SJSA1 (cell line): Measurements from ENCODE around the gene DCDC1. TPM values are rescaled to one million over a fixed set of nuclear protein-coding genes. Genes with fewer than 3 reads are reported as not detected.
A peak's percentile ranks its signal among the peaks of the same experiment; 100 is the strongest.
"Not testable (repeated sequence)": the region's sequence is repeated elsewhere in the genome, so short reads cannot be mapped to it uniquely, and the experiment has no call there.

Source experiments
- DNase-seq, 2 experiments: peaks; one replicate each; pipeline ENCODE4 v3.0.0-alpha.2; 2015 to 2020; ENCODE audit warnings: low spot score in 2 of 2, low read depth in 1 of 2
- H3K27ac ChIP-seq: fragments of 250-450 bp; sonication (Bioruptor Pico); 2 replicates; pipeline ENCODE4 v1.5.1; 2020; ENCODE audit warnings: mild to moderate bottlenecking, moderate library complexity
- H3K27me3 ChIP-seq: fragments of 250-450 bp; sonication (Bioruptor Pico); replicated peaks from 2 replicates; pipeline ENCODE4 v1.5.1; 2020; ENCODE audit warnings: mild to moderate bottlenecking, moderate library complexity
- H3K36me3 ChIP-seq: fragments of 250-450 bp; sonication (Bioruptor Pico); 2 replicates; pipeline ENCODE4 v1.5.1; 2020; ENCODE audit warnings: mild to moderate bottlenecking
- H3K4me1 ChIP-seq: fragments of 250-450 bp; sonication (Bioruptor Pico); replicated peaks from 2 replicates; pipeline ENCODE4 v1.6.1; 2021; ENCODE audit warnings: mild to moderate bottlenecking
- H3K4me3 ChIP-seq: fragments of 250-450 bp; sonication (Bioruptor Pico); 2 replicates; pipeline ENCODE4 v1.5.1; 2020; ENCODE audit warnings: mild to moderate bottlenecking
- H3K9me3 ChIP-seq: fragments of 250-450 bp; sonication (Bioruptor Pico); replicated peaks from 2 replicates; pipeline ENCODE4 v1.5.1; 2020; ENCODE audit warnings: mild to moderate bottlenecking
- total RNA-seq: library from RNA; depleted of rRNA; stranded (reverse); fragments of >200 nt; shearing (Covaris generic); gene quantifications from 2 replicates; pipeline ENCODE4 v1.2.3, GENCODE V29; 2014

The DCDC1 gene
- total RNA-seq, 1 experiment from 2014 or later, result not detected

DNA sequence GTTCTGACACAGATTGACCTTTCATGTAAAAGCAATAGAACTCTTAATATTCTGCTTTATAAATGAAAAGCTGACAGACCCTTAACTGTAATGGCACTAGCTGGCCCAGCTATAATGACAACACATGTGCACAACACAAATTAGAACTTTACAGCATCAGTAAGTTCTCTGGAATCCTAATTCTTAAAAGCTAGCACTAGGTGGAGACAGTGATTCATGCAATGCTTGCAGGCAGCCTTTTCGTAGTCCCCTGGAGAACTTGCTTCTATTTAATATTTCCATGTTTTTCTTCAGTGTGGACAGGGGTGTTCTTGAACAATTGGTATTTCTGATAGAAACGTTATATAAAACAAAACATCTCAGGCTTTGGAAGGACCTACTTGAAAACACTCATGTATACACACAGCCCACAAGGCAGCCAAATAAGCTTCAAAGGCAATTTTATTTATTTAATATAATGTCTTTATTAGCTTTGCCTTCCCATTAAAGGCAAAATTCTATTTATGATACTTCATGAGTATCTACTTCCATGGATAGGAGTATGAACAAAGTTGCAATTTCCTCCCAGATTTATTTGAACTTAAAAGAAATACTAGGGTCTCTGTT lies 409.0 kb downstream of the DCDC1 start:
- DNase-seq, result no peak

DNA sequence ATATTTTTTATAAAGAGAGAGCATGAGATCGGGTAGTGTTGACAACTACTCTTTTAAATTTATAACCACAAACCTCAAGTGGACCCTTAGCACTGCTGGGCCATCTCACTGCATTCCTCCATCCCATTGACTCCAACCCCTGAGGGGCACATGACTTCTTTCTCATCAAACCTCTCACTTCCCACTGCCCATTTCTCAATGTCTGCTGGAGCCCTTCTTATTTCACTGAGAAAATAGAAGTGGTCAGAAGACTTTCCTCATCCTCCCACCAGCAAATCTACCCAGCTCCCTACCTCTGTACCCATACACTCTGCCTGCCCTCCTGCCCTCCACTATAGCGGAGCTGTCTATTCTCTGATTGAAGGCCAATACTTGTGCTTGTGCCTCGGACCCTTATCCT lies 412.8 kb downstream of the DCDC1 start:
- Histone ChIP-seq H3K4me3 (no peak overlapping the region), H3K9me3 (no peaks in the 10 kb centered on the region), H3K27me3 (no peaks in the 10 kb centered on the region), H3K36me3 (no peaks in the 10 kb centered on the region), H3K4me1 (no peaks in the 10 kb centered on the region), H3K27ac (no peak overlapping the region)
- no peak for DNase-seq

More for the DNA sequence above, 409.0 kb downstream of the DCDC1 start:
- Histone ChIP-seq H3K9me3 (no peaks in the 10 kb centered on the region), H3K4me1 (no peaks in the 10 kb centered on the region), H3K27ac (no peak overlapping the region), H3K36me3 (no peaks in the 10 kb centered on the region), H3K4me3 (no peak overlapping the region), H3K27me3 (no peaks in the 10 kb centered on the region)

- DNase-seq, result no peak
- no peaks in the 10 kb centered on the region for H3K27me3 ChIP-seq
- no peaks in the 10 kb centered on the region for H3K4me1 ChIP-seq
- H3K9me3 ChIP-seq, result no peaks in the 10 kb centered on the region
- no peak overlapping the region for H3K4me3 ChIP-seq
- H3K36me3 ChIP-seq, result no peaks in the 10 kb centered on the region
- H3K27ac ChIP-seq, result no peak overlapping the region
Observed at GRCh38 chr11:30949838-30950237, 419.7 kb downstream of the DCDC1 start.

DNA sequence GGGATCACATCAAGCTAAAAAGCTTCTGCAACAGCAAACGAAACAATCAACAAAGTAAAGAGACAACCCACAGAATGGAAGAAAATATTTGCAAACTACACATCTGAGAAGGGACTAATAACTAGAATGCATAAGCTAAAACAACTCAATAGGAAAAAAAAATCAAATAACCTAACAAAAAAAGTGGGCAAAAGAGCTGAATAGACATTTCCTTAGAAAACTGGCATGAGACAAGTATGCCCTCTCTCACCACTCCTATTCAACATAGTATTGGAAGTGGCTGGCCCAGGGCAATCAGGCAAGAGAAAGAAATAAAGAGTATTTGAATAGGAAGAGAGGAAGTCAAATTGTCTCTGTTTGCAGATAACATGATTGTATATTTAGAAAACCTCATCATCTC lies 421.8 kb downstream of the DCDC1 start:
- not testable (repeated sequence) for H3K4me3 ChIP-seq, H3K27me3 ChIP-seq, H3K4me1 ChIP-seq, H3K9me3 ChIP-seq, DNase-seq, H3K36me3 ChIP-seq, H3K27ac ChIP-seq

GRCh38 chr11:30938810-30939209 lies 430.7 kb downstream of the DCDC1 start:
- Histone ChIP-seq H3K36me3 (no peaks in the 10 kb centered on the region), H3K4me3 (no peak overlapping the region), H3K4me1 (no peaks in the 10 kb centered on the region), H3K9me3 (no peaks in the 10 kb centered on the region), H3K27ac (no peak overlapping the region), H3K27me3 (no peaks in the 10 kb centered on the region)
- DNase-seq, result no peak

DNA sequence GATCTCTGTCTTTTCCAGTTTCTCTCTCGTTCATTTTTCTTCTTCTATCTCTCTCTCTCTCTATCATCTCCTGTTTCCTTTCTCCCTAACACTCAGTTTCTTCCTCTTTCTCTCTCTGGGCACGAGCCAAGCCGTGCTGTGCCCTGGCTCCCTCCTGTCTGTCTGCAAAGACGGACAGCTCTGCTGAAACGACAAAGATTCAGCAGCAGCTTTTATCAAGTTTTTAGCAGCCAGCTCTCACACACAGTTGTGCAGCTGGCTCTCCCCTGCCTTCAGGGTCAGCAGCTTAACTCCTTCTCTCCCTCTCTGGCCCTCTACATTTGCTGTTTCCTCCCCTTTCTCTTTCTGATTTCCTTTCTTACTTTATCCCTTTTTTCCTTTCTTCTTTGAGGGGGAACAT lies 431.4 kb downstream of the DCDC1 start:
- no peaks in the 10 kb centered on the region for H3K9me3 ChIP-seq
- H3K4me3 ChIP-seq, result no peak overlapping the region
- no peak overlapping the region for H3K27ac ChIP-seq
- H3K4me1 ChIP-seq, result no peaks in the 10 kb centered on the region
- DNase-seq, result no peak
- no peaks in the 10 kb centered on the region for H3K27me3 ChIP-seq
- no peaks in the 10 kb centered on the region for H3K36me3 ChIP-seq

GRCh38 chr11:30936491-30936890 lies 433.0 kb downstream of the DCDC1 start:
- H3K36me3 ChIP-seq, result no peaks in the 10 kb centered on the region
- H3K4me3 ChIP-seq, result no peak overlapping the region
- no peaks in the 10 kb centered on the region for H3K27me3 ChIP-seq
- H3K4me1 ChIP-seq, result no peaks in the 10 kb centered on the region
- DNase-seq, result no peak
- no peak overlapping the region for H3K27ac ChIP-seq
- no peaks in the 10 kb centered on the region for H3K9me3 ChIP-seq

DNA sequence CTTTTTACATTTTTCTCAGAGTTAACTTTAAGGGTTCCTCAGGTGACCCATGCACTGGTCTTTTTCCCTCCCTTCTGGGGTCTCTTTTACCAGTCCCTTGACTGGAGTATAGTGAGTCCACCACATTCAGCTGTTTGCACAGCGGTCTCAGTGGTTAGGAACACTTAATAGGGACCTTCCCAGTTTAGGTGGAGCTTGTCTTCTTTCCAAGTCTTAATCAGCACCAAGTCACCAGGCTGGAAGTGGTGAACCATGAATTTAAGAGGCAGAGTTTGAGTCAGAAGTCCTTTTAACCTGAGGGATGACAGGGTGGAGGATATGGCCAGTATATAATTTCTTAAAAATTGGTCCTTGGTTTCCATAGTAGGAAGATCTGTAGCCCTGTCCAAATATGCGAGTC lies 433.7 kb downstream of the DCDC1 start:
- no peak overlapping the region for H3K27ac ChIP-seq
- H3K27me3 ChIP-seq, result no peaks in the 10 kb centered on the region
- no peaks in the 10 kb centered on the region for H3K36me3 ChIP-seq
- no peaks in the 10 kb centered on the region for H3K9me3 ChIP-seq
- no peak overlapping the region for H3K4me3 ChIP-seq
- no peaks in the 10 kb centered on the region for H3K4me1 ChIP-seq
- DNase-seq, result no peak

DNA sequence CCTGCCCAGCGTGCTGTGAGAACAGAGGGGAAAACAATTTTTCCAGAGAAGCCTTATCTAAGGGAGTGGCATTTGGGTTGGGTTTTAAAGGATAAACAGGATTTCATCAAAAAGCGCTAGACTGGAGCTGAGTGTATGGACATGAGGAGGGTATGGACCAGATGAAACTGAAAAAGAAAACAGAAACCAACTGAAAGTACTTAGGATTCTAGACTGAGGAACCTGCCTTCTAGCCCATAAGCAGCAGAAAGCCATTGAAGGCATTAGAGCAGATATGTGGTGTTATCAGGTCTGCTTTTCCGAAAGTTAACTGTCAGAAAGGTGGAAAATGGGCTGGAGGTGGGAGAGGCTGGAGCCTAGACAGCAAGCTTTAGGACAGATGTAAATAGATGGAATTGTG lies 443.4 kb downstream of the DCDC1 start:
- no peaks in the 10 kb centered on the region for H3K4me1 ChIP-seq
- no peaks in the 10 kb centered on the region for H3K9me3 ChIP-seq
- no peak for DNase-seq
- no peak overlapping the region for H3K4me3 ChIP-seq
- H3K27me3 ChIP-seq, result no peaks in the 10 kb centered on the region
- H3K36me3 ChIP-seq, result no peaks in the 10 kb centered on the region
- H3K27ac ChIP-seq, result no peak overlapping the region

DNA sequence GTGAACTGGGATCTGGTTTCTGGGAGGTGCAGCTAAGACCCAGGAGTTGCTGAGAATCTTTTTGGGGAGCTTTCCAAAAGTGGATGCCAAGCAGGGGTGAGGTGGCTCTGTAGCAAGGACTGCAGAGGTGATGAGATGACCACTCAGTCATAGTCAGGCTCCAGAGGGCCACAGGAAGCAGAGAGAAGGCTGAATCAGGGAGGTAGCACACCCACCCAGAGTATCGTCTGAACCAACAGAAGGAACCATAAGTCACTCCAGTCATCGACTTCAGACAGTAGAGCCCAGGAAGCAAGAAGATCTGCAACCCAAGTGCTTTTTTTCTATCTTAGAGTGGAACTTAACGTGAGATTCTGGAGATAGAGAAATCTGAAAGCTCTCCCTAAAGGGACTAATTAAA lies 447.7 kb downstream of the DCDC1 start:
- DNase-seq, result no peak
- Histone ChIP-seq H3K27me3 (peaks cover 7% of the 10 kb centered on the region; the same call in 1 of the 2 replicates), H3K36me3 (no peaks in the 10 kb centered on the region), H3K4me3 (no peak overlapping the region), H3K9me3 (no peaks in the 10 kb centered on the region), H3K27ac (no peak overlapping the region), H3K4me1 (no peaks in the 10 kb centered on the region)

- Histone ChIP-seq H3K27me3 (peaks cover 7% of the 10 kb centered on the region; the same call in 1 of the 2 replicates), H3K4me3 (no peak overlapping the region), H3K36me3 (no peaks in the 10 kb centered on the region), H3K9me3 (no peaks in the 10 kb centered on the region), H3K4me1 (no peaks in the 10 kb centered on the region), H3K27ac (no peak overlapping the region)
- DNase-seq, result no peak
Observed at GRCh38 chr11:30919389-30920152, 450.0 kb downstream of the DCDC1 start.

GRCh38 chr11:30917859-30918478 lies 451.6 kb downstream of the DCDC1 start:
- no peak overlapping the region for H3K4me3 ChIP-seq
- no peak overlapping the region for H3K27ac ChIP-seq
- peaks cover 7% of the 10 kb centered on the region; the same call in 1 of the 2 replicates for H3K27me3 ChIP-seq
- no peaks in the 10 kb centered on the region for H3K4me1 ChIP-seq
- H3K9me3 ChIP-seq, result no peaks in the 10 kb centered on the region
- no peaks in the 10 kb centered on the region for H3K36me3 ChIP-seq
- peak in 1 of 2 experiments; percentile 45 for DNase-seq

DNA sequence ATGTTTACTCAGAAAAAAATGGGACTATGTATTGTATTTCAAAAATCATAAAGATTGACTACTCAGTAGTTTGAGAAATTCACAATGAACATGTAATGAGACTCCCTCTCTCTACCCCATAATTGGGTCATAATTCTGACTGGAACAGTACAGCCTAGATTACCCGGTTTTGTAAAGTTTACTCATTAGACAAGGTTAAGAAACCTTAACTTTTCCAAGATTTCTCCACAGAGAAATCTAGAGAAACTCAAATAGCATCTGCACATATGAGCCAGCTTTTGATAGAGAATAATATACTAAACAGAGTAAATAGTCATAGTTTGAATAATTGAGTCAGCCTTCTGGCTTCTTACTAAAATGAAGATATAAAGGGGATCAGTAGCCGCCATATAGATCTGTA lies 452.3 kb downstream of the DCDC1 start:
- Histone ChIP-seq H3K9me3 (no peaks in the 10 kb centered on the region), H3K4me3 (no peak overlapping the region), H3K4me1 (no peaks in the 10 kb centered on the region), H3K27ac (no peak overlapping the region), H3K36me3 (no peaks in the 10 kb centered on the region), H3K27me3 (peaks cover 7% of the 10 kb centered on the region; the same call in 1 of the 2 replicates)
- DNase-seq, result no peak

GRCh38 chr11:30916764-30917163 lies 452.8 kb downstream of the DCDC1 start:
- Histone ChIP-seq H3K4me3 (no peak overlapping the region), H3K4me1 (no peaks in the 10 kb centered on the region), H3K9me3 (no peaks in the 10 kb centered on the region), H3K27me3 (peaks cover 7% of the 10 kb centered on the region; the same call in 1 of the 2 replicates), H3K36me3 (no peaks in the 10 kb centered on the region), H3K27ac (no peak overlapping the region)
- DNase-seq, result no peak
